ENCODE measurements around the gene PAPSS2.

Gene PAPSS2

DNA sequence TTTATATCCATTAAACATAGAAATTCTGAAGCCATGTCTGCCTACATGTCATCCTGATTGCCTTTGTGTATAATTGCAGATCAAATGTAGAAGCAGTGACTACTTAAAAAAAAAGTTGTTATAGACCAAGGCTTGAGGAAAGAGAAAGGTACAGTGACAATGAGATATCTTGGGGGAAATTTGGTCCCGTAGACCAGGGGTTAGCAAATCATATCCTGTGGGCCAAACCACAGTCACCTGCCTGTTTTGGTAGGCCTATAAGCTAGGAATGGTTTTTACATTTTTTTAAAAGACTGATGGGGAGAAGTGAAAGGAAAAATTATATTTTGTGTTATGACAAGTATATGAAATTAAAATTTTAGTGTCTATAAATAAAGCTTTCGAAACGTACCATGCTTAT lies 12.9 kb downstream of the PAPSS2 start:
- no peak for DNase-seq

DNA sequence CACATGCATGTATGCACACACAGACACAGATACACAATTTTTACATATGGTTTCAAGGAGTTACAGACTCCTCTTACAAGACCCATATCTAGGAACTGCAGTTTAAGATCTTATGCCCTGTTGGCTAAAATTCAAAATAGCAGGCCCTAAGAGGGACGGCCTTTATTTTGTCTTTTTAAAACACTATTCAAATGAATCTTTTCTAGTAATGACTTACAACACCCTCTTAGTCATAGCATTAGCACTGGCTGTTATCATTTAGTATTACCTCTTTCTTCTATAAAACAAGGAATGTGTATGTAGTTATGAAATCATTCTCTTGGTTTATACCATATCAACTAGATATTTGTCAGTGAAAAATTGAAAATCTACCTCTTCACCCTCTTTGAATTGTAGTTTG lies 15.3 kb downstream of the PAPSS2 start:
- DNase-seq: no peak

DNA sequence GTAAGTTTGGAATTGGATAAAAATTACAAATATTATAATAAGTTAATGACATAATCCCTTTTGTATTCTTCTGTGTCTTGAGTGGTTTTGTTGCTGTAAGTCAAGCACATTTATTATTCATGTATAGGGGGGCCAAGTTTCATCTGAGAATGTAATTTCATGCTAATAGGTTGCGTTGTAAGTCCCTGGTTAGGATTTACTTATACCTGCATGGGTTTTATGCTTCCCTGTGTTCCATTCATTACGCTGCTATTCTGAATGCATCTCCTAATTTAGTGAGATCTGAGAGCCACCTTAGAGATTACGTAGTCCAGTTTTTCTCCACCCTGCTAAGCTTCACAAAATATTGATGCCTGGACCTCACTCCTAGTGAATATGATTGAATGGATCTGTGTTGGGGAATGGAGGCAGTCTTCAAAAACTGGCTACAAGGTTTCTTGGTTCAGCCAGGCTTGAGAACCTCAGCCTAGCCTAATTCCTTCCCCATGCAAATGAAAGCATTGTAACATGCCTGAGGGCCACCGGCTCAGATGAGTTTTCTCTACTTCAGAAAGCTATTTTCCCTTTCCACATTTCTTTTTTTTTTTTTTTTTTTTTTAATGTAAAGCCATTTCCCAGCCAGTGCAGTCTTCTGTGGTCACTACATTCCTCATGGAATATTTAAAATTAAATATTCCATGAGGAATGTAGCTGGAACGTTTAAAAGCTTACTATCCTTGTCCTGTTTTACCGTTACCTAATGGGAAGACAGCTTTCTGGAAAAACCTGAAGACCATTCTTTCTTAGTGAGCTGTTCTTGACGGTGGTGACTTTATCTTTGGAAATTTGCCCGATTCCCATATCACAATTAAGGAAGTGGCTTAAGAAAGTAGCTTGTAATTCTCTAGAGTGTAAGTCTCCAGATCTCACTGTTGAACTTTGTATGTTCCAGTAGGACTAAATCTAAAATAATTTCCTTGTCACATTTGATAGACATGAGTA lies 16.0 kb downstream of the PAPSS2 start:
- DNase-seq: no peak

DNA sequence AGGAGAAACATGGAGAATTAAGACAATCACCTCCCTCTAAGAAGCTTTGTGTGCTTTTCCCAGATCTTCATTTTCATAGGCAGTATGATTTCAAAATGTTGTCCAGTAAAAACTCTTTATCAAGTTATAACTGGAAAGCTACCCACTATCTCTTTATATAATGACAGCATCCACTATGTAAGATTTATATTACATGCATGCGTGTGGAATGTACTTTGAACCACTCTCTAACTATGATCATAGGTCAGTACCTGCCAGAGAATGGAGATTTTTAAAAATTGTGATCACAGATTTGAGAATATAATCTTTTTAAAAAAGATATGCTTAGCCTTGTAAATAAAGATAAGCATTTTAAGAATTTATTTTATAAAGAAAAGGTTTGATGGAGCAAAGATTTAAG lies 17.9 kb downstream of the PAPSS2 start:
- no peak for DNase-seq

DNA sequence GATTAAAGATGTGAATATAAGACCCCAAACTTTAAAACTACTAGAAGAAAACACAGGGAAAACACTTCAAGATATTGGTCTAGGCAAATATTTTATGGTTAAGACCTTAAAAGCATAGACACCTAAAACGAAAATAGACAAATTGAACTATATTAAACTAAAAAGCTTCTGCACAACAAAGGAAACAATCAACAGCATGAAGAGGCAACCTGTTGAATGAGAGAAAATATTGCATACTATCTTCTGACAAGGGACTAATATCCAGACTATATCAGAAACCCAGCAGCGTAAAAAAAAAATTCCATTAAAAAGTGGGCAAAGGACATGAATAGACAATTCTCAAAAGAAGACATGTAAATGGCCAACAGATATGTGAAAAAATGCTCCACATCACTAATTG lies 18.6 kb downstream of the PAPSS2 start:
- DNase-seq: no peak

DNA sequence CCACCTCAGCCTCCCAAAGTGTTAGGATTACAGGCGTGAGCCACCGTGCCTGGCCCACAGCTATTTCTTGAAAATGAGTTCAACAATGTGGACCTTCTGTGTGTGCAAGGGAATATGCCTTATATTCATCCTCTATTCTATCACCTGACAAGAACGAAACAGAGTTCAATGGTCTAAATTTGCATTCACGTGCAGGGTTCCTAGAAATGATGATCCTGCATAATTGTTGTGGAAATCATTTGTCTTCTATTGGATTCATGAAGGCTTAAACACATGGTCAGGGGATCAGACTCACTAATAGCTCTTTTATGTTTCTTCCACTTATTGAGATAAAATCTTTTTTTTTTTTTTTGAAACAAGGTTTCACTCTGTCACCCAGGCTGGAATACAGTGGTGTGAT lies 23.7 kb downstream of the PAPSS2 start:
- no peak for DNase-seq

DNA sequence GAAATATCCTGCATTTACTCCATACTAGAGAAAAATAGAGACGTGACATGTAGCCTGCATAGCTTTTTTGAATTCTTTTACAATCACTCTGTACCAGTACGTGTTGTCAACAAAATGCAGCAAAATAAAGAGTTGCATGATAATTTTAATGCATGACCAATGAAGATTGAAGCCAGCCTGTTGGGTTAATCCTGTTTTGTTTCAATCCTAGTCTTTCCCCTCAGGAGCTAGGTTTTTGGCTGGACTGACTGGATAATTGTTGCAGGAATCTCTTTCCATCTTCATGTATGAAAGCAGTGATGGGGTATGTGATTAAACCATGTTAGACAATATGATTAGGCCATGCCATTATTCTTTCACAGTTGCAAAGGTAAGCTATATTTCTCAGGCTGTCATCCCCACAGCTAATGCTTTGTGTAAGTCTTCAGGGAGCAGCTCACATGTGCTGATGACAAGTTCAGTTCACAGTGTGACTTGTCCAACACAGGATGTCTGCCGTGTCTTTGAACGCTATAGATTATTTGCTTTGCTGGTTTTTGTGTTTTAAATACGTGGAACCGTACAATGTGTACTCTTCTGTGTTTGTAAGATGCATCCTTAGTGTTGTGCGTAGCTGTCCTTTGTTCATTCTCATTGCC lies 24.4 kb downstream of the PAPSS2 start:
- no peak for DNase-seq

DNA sequence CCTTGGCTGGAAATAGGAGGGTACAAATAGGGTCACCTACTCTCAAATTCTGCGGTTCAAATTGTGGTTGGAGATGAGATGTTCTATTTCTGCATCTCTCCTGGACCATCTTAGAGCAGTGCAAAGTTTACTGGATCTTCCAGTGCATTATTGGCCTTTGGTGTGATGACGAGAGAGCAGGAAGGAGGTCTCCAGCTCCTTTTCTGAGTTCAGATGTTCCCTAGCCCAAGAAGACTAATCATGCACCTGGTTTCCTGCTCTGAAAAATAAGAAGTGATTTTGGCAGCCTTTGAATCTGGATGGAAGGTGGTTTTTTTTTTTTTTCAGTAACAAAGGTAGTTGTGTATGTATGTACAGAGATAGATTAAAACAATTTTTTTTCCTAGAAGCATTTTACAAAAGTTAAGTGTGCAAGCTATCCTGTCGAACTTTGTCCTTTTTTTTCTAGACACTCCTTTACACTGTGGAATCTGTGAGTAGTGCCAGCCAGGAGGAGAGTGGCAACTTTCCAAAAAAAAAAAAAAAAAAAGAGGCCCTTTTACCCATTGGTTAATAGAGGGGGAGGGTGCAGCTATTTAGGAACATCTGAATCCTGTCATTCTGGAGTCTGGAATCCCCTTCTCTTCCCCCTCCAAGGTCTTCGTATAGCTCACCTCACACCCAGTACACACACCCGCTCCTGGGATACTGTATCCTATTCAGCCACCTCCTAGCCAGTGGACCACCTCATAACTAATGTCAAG lies 26.3 kb downstream of the PAPSS2 start:
- no peak for DNase-seq

DNA sequence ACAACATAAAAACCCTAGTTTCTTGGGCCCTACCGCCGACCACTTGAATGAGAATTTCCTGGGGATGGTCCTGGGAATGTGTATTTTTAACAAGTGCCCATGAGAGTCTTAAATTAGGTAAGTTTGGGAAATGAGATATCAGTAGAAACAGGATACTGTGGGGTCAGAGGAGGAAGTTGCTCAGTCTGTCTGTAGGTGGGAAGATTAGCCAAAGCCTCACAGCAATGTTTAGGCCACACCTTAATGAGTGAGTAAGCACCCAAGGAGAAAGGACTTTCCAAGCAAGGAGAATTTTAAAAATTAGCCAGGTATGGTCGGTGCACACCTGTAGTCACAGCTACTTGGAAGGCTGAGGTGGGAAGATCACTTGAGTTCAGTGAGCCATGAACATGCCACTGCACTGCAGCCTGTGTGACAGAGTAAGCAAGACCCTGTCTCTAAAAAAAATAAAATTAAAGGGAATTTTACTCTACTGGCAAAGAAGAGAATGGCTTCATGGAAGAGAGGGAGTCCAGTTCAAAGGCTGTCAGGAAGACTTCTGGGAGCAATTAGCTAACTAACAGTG lies 31.9 kb downstream of the PAPSS2 start:
- DNase-seq: no peak

DNA sequence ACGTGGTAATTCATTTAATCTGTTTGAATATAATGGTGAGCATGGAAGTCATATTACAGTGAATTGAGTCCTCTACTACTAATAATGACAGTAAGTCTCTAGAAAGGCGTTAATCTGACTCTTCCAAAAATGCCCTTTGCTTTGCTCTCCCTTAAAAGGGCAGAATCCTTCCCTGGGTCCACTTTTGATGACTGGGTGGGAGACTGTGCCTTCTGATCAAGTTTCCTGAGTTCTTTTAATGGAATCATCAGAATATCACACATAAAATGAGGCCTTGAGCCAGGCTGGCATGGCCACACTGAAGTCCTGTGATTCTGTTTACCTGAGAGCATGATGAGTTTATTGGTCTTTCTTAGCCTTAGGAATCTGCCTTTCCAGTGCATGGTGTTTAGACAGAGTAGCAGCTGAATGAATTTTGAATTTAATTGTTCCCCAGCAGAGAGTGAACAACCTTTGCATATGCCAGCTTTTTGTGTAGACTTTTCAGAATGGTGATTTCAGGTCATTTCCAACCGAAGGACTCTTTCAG lies 33.3 kb downstream of the PAPSS2 start:
- no peak for DNase-seq

DNA sequence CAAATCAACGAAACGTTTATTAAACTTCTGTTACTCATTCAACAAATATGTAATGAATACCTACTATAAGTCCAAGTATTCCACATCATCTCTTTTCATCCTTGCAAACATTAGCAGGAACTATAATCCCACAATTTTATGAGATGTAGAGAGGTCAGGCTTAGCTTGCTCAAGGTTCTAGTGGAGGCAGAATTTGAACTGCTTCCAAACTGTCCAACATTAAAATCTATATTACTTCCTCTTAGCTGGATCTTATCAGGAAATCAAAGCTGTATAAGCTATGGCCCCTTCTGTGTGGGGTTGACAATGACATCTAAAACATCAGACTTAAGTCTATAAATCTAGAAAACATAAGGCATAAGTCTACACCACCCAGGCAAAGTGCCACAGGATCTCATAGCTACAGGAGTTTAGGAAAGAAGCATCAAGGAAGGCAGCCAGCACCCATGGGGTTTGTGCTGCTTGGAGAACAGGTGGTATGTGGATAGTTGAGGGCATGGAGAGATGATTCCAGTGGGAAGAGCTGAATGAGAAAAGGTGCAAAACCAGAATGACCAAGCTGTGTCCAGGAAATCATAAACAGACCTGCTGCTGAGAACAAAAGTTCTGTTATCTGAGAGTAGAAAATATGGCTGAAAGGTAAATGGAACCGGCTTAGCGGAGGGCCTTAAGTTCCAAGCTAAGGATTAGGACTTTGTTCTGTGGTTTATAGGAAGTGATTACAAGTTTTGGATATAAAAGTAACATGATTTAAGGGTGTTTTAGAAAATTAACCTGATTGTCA lies 34.5 kb downstream of the PAPSS2 start:
- DNase-seq: no peak

DNA sequence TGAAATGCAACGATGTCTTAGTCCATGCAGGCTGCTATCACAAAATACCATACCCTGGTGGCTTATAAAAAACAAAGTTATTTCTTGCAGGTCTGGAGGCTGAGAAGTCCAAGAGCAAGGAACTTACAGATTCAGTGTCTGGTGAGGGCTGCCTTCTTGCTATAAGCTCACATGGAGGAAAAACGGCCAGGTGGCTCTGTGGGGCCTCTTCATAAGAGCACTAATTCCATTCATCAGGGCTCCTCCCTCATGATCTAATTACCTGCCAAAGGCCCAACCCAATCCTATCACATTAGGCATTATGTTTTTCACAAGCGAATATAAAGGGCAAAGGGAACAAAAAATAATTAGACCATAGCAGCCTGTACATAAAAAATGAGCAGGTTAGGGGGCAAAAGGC lies 35.4 kb downstream of the PAPSS2 start:
- DNase-seq: no peak

DNA sequence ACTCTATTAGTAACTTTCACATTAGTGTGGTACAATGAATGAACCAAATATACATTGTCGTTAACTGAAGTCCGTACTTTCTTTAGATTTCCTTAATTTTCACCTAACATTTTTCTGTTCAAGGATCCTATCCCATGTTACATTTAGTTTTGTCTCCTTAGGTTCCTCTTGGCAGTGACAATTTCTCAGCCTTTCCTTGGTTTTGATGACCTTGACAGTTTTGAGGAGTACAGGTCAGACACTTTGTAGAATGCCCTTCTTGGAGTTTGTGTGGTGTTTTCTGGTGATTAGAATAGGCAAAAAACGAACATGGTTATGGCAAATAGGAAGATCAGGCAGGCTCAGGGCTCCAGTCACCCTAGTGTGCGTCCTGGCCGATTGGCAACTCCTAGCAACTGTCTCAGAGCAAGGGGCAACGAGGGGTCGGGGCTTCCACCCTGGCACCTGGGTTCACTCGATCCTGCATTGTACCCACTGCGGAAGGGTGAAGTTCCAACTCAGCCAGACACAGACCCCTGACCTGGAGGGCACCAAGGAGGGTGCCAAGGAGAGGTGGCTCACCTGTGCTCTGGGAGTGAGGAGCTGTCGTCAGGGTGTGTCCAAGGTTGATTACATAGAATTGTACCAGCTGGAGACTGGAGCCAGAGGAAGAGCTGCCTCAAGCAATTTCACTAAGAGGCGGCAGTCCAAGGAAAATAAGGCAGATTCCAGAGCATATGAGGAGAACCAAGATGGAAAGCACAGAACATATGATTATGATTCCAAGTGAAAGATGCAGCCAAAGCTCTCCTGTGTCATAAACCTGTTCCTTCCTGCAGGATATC lies 37.5 kb downstream of the PAPSS2 start:
- no peak for DNase-seq

DNA sequence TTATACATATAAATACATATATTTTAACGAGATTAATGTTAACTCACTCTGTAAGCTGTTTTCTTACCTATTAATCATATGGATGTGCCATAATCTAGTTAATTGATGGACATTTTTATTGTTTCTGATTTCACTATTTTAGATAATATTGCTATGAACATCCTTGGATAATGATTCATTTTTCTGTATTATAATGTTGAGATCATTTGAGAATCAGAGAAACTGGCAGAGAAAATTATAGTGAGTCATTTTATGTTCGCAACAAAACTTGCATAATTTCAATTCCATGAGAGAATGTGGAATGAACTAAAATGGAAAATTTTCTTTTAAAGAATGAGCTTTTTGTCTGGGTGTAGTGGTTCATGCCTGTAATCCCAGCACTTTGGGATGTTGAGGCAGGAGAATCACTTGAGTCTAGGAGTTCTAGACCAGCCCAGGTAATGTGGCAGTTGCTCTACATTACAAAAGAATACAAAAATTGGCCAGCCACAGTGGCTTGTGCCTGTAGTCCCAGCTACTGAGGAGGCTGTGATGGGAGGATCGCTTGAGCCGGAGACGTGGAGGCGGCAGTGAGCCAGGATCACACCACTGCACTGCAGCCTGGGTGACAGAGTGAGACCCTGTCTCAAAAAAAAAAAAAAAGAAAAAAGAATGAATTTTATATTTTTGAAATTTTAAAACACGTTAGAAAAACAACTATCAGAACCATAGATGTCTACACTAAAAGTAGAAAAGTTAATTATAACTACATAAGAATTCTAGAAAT lies 40.5 kb downstream of the PAPSS2 start:
- DNase-seq: no peak

DNA sequence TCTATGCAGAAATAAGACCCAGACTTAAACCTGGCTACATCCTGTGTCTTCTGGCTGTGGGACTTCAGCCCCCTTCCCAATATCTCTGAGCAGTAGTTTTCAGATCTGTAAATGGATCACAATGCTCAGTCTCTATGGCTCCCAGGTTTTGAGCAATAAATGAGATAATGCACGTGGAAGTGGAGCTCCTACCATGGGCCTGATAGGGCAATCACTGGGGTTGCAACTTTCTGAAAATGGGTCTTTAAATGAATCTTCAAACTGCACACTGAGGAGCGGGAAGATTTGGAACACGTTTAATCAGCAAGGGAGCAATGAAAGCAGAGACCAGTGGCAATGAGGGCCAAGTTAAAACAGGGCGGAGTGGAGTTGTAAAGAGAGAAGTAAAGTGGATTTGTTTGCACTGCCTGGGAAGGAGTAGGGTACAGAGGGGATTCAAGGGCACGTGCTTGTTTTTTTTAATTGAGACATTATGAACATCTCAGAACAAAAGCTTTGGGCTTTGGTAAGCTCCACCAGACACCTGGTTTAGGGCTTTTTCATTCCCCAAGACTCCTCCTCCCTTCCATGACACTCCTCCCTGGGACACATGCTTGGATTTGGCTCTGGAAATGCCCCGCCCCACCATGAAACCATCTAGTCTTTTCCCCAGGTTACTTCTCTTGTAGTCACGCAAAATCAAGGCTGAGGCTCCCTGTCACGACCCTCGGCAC lies 42.7 kb downstream of the PAPSS2 start:
- no peak for DNase-seq

DNA sequence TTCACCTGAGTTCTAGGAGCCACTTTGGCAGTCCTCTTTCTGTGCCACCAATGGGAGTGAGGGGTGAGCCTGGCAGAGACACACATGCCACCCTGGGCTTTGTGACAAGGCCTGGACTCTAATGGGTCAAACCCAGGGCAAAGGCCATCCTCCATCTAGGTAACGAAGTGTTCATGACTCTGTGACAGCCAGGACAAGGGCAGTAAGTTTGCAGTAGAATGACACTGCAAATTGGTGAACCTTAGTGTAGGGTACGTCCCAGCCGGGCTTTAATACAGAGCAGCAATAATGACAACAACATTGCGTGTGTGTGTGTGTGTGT lies 43.3 kb downstream of the PAPSS2 start:
- DNase-seq: no peak

DNA sequence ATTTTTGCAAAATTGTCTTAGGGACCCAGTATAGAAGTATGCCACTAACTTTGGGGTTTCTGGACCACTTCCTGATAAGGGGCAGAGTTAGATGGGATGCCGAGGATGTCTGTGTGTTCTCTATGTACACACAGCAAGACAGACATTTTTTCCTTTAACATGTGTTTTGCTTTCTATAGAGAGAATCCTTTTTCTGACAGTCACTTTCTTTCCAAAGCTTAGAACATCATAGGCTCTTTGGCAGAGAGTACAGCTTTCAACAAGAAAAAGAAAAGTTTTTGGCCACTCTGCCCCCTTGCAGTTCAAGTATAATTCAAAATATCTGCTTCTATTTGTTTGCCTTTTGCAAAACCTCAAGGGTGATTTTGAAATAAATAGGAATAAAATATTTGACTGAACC lies 44.1 kb downstream of the PAPSS2 start:
- DNase-seq: no peak

DNA sequence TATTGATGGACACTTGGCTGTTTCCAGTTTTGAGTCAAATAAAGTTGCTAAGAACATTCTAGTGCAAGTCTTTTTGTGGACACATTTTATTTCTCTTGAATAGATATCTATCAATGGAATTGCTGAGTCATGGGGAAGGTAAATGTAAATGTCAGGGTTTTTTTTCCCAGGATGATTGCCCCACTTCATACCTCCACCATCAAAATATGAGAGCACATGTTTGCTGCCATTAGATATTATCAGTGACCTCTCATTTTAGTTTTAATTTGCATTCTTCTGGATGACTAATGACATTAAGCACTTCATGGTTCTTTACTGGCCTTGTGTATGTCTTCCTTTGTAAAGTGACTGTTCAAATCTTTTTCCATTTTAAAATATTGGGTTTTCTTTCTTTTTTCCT lies 45.7 kb downstream of the PAPSS2 start:
- DNase-seq: no peak

DNA sequence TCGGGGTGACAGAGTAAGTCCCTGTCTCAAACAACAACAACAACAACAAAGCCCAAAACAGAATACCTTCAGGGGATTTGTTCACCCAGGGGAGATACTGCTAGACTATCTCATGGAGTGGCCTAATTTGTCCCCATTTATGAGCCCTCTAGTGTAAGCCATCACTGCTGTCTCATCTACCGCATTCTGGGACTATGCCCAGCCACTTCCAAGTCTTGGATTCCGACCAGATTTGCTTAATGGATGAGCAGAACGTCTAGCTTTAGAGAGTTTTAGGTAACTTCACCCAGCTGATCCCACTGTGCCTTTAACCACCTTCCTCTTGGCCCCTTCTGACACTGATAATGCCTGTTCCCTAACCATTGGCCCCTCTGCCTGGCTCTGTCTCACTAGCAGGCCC lies 47.1 kb downstream of the PAPSS2 start:
- DNase-seq: no peak

DNA sequence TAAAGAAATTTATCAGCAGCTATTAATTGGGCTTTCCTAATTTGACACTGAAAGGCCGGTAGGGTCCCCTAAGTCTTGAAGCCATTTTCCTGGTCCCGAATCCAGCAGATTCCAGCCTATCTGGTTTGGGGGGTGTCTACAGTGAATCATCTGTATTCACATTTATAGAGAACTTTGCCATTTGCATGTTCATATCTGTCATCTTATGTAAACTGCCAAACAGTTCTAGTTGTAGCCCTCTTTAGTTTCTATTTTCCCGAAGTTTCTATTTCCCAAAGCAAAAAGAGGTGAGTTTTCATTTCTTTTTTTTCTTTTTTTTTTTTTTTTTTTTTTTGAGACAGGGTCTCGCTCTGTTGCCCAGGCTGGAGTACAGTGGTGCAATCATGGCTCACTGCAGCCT lies 47.6 kb downstream of the PAPSS2 start:
- DNase-seq: no peak

Measured in activated CD4-positive, CD25-positive, alpha-beta regulatory T cell (primary cell).